Left cardiac atrium (tissue), 2 donors: ENCODE results near the gene TIMM50. TPM values are rescaled to one million over a fixed set of nuclear protein-coding genes. Genes with fewer than 3 reads are reported as not detected.

Experiments
- total RNA-seq, 2 donors: library from RNA; stranded (reverse); fragmentation: NEBNext Ultra II Directional; extraction: Animal tissue kit (Norgen Biotek cat#: 25700); gene quantifications; one replicate each; pipeline ENCODE4 v1.2.1, GENCODE V29; 2021
- donor health status: DM: no; HTN: yes; CAD: no; lungs with severe emphysema.
- donor health status: DM: yes; HTN: yes; CAD: no.

The TIMM50 gene
- total RNA-seq, 2 donors from 2014 or later = 60.3 to 71.2 TPM

Other genes with a start within 250 kb of the TIMM50 start
- gene IFNL3, start 235.8 kb upstream of the TIMM50 start, total RNA-seq = not detected
- not detected for gene IFNL4, start 232.0 kb upstream of the TIMM50 start, total RNA-seq
- gene IFNL2, start 212.4 kb upstream of the TIMM50 start, total RNA-seq = not detected
- not detected for gene IFNL1, start 184.4 kb upstream of the TIMM50 start, total RNA-seq
- 1 to 10 TPM in 1 of 2 donors, under 1 TPM in 1; 0.55 to 1.4 TPM for gene LRFN1, start 160.0 kb upstream of the TIMM50 start, total RNA-seq
- gene GMFG, start 144.8 kb upstream of the TIMM50 start, total RNA-seq = 10 to 100 TPM; 29.6 to 43.8 TPM
- gene SAMD4B, start 138.4 kb upstream of the TIMM50 start, total RNA-seq = 10 to 100 TPM; 44.5 to 72.2 TPM
- 10 to 100 TPM; 34.5 to 38.4 TPM for gene PAF1, start 89.7 kb upstream of the TIMM50 start, total RNA-seq
- 10 to 100 TPM; 21.3 to 25.1 TPM for gene MED29, start 89.5 kb upstream of the TIMM50 start, total RNA-seq
- 100 to 1,000 TPM in 1 of 2 donors, 10 to 100 TPM in 1; 93.5 to 156 TPM for gene ZFP36, start 74.0 kb upstream of the TIMM50 start, total RNA-seq
- 10 to 100 TPM; 13.7 to 28.0 TPM for gene PLEKHG2, start 68.2 kb upstream of the TIMM50 start, total RNA-seq
- 1,000 to 10,000 TPM; 1,273 to 1,597 TPM for gene RPS16, start 44.9 kb upstream of the TIMM50 start, total RNA-seq
- gene SUPT5H, start 35.3 kb upstream of the TIMM50 start, total RNA-seq = 10 to 100 TPM; 61.1 to 70.1 TPM
- not detected for gene DLL3, start 18.1 kb downstream of the TIMM50 start, total RNA-seq
- not detected for gene SELENOV, start 34.3 kb downstream of the TIMM50 start, total RNA-seq
- gene EID2B, start 52.0 kb downstream of the TIMM50 start, total RNA-seq = 1 to 10 TPM; 2.3 to 2.4 TPM
- gene EID2, start 59.3 kb downstream of the TIMM50 start, total RNA-seq = 10 to 100 TPM; 11.0 to 14.8 TPM
- gene LGALS13, start 121.7 kb downstream of the TIMM50 start, total RNA-seq = not detected
- not detected for gene LGALS16, start 175.1 kb downstream of the TIMM50 start, total RNA-seq
- gene LGALS14, start 223.6 kb downstream of the TIMM50 start, total RNA-seq = not detected